Esophagus muscularis mucosa (tissue), 4 donors: ENCODE measurements around the gene PCDH9. TPM values are rescaled to one million over a fixed set of nuclear protein-coding genes. Genes with fewer than 3 reads are reported as not detected.

Source experiments
- DNase-seq: peaks from one replicate; pipeline ENCODE4 v3.0.0-alpha.2; 2017; ENCODE audit errors: extremely low spot score
- H3K27ac ChIP-seq, 4 donors: fragments of 200-600 bp; sonication (generic); replicated peaks in 1 of 4; 1 replicate in 3 of 4; 2 replicates in 1 of 4; pipeline ENCODE4 v1.5.1; 2016 to 2019; ENCODE audit warnings: mild to moderate bottlenecking in 1 of 4
- H3K27me3 ChIP-seq, 4 donors: fragments of 200-600 bp; sonication (generic); one replicate each; pipeline versions ENCODE4 v1.5.1 to v1.6.0; 2016 to 2019
- H3K36me3 ChIP-seq, 4 donors: fragments of 200-600 bp; sonication (generic); one replicate each; pipeline ENCODE4 v1.5.1; 2016 to 2019
- H3K4me1 ChIP-seq, 4 donors: fragments of 200-600 bp; sonication (generic); one replicate each; pipeline ENCODE4 v1.5.1; 2016 to 2019
- H3K4me3 ChIP-seq, 4 donors: fragments of 200-600 bp; sonication (generic); 1 replicate in 2 of 4; 2 replicates in 2 of 4; pipeline ENCODE4 v1.5.1; 2016 to 2019; ENCODE audit warnings: mild to moderate bottlenecking in 4 of 4, moderate library complexity in 1 of 4
- H3K9me3 ChIP-seq, 4 donors: fragments of 200-600 bp; sonication (generic); 1 replicate in 3 of 4; 2 replicates in 1 of 4; pipeline ENCODE4 v1.5.1; 2016 to 2019
- EP300 ChIP-seq: sonication (generic); formaldehyde crosslinking; IDR thresholded peaks from one replicate; pipeline ENCODE4 v1.6.1; 2017; ENCODE audit warnings: antibody characterized with exemption
- POLR2A ChIP-seq: fragments of 450-650 bp; IDR thresholded peaks from one replicate; pipeline ENCODE4 v1.6.1; 2017; ENCODE audit warnings: antibody characterized with exemption, moderate library complexity, mild to moderate bottlenecking, low read depth
- POLR2AphosphoS5 ChIP-seq, 2 donors: sonication (generic); formaldehyde crosslinking; IDR thresholded peaks; one replicate each; pipeline ENCODE4 v1.6.1; 2017; ENCODE audit warnings: antibody characterized with exemption in 2 of 2
- WGBS: methylation state at CpG from one replicate; pipeline ENCODE4 v1.1.5; 2018; 5-methylcytosine and 5-hydroxymethylcytosine counted together
- intact Hi-C: fragments of 100-400 bp; cut with DNase I; formaldehyde crosslinking; loops from one replicate; pipeline ENCODE4 v1.15.1; 2023
- total RNA-seq, 4 donors: library from RNA; depleted of rRNA; stranded (reverse); fragments of >200 nt; gene quantifications; one replicate each; pipeline versions ENCODE4 v1.1.0 to v1.2.1, GENCODE V29; 2016
- TF ChIP-seq, protein P1 (sequence below), 3 experiments: fragments of 200-600 bp in 2 of 3; fragments of 450-650 bp in 1 of 3; sonication (generic) in 2 of 3; IDR thresholded peaks; one replicate each; pipeline ENCODE4 v1.5.1; 2017 to 2019; ENCODE audit warnings: antibody characterized with exemption in 3 of 3, mild to moderate bottlenecking in 2 of 3, moderate library complexity in 1 of 3

Gene PCDH9
- total RNA-seq, 4 donors from 2014 or later, result 33.8 to 81.8 (median 49.1) TPM

DNA sequence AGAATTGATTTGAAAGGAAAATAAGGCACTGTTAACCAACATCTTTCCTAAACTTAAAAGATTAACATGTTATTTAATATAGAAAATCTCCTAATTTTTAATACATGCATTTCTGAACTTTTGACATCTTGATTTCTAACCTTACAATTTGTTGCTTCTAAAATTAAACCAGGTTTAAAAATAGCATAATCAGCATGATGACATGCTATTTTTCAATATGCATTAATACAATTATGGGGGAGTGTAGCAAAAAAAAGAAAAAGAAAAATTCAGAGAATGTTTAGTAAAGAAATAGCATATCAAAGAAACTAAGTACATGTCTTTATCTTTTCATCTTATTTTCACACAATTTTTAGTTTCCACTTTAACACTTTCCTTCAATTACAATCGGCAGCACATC lies 98.7 kb downstream of the PCDH9 start:
- no peaks in the 10 kb centered on the region for H3K9me3 ChIP-seq
- no peaks in the 10 kb centered on the region for H3K36me3 ChIP-seq
- peaks cover 14 to 29% (median 21%) of the 10 kb centered on the region in 4 donors for H3K4me1 ChIP-seq
- no peak overlapping the region for H3K27ac ChIP-seq
- H3K27me3 ChIP-seq, result no peaks in the 10 kb centered on the region
- DNase-seq, result no peak
- intact Hi-C loops, result no loop called here
- TF ChIP-seq EP300 (no peak), POLR2A (no peak), POLR2AphosphoS5 (IDR thresholded peaks at IDR 0.05) (no peak)
- TF ChIP-seq, protein P1, sequence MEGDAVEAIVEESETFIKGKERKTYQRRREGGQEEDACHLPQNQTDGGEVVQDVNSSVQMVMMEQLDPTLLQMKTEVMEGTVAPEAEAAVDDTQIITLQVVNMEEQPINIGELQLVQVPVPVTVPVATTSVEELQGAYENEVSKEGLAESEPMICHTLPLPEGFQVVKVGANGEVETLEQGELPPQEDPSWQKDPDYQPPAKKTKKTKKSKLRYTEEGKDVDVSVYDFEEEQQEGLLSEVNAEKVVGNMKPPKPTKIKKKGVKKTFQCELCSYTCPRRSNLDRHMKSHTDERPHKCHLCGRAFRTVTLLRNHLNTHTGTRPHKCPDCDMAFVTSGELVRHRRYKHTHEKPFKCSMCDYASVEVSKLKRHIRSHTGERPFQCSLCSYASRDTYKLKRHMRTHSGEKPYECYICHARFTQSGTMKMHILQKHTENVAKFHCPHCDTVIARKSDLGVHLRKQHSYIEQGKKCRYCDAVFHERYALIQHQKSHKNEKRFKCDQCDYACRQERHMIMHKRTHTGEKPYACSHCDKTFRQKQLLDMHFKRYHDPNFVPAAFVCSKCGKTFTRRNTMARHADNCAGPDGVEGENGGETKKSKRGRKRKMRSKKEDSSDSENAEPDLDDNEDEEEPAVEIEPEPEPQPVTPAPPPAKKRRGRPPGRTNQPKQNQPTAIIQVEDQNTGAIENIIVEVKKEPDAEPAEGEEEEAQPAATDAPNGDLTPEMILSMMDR (IDR thresholded peaks at IDR 0.05), result no peak
- 89% methylated on average over 1 of the region's 1 CpG for WGBS
- no peak overlapping the region for H3K4me3 ChIP-seq

DNA sequence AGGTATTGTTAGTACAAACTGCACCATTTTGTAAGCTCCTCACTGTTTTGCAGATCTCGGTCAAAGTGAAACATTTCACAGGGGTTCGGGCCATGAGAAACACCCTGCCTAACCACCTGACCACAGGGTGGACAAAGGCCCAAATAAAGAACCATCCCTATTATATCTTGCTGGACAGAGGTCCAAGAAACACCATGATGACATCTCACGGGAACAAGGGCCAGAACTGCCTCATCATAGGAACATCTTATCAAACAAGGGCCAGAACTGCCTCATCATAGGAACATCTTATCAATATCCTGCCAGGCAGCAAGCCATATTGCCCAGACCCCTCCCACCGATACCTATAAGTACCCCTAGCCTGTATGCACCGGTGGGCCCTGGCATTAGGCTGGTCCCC lies 99.7 kb downstream of the PCDH9 start:
- Histone ChIP-seq H3K4me3 (no peak overlapping the region), H3K27me3 (no peaks in the 10 kb centered on the region), H3K9me3 (no peaks in the 10 kb centered on the region), H3K36me3 (no peaks in the 10 kb centered on the region), H3K4me1 (peaks cover 10 to 20% (median 16%) of the 10 kb centered on the region in 4 donors), H3K27ac (no peak overlapping the region)
- TF ChIP-seq POLR2A, result no peak
- TF ChIP-seq POLR2AphosphoS5 (IDR thresholded peaks at IDR 0.05), result no peak
- no peak for TF ChIP-seq EP300
- DNase-seq, result no peak
- intact Hi-C loops, result no loop called here
- WGBS, result 95% methylated on average over 4 of the region's 5 CpGs

DNA sequence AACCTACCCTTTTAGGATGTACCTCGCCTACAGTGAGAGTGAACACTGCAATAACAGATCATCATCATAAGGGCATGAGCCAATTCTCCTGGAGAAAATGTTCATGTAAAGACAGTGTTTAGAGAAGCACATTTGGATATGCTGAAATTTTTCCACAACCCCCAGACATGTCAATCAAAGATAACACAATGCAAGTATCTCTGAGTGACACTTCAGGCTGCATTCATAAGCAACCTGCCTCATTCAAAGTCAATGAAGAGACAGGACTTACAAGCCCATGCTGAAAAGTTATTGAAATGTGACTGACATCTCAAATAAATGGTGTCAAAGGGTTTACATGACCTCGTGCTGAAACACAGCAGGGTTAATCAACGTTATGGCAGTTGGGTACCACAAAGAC lies 102.0 kb downstream of the PCDH9 start:
- H3K27ac ChIP-seq, result no peak overlapping the region
- H3K4me3 ChIP-seq, result no peak overlapping the region
- 72% methylated on average over 3 of the region's 3 CpGs for WGBS
- H3K27me3 ChIP-seq, result no peaks in the 10 kb centered on the region
- H3K9me3 ChIP-seq, result no peaks in the 10 kb centered on the region
- peaks cover 0 to 4% (median 2%) of the 10 kb centered on the region in 4 donors for H3K4me1 ChIP-seq
- no peaks in the 10 kb centered on the region for H3K36me3 ChIP-seq
- TF ChIP-seq EP300 (no peak), POLR2A (no peak), POLR2AphosphoS5 (IDR thresholded peaks at IDR 0.05) (no peak)
- TF ChIP-seq, protein P1 (IDR thresholded peaks at IDR 0.05), result no peak
- no peak for DNase-seq
- intact Hi-C loops, result no loop called here

DNA sequence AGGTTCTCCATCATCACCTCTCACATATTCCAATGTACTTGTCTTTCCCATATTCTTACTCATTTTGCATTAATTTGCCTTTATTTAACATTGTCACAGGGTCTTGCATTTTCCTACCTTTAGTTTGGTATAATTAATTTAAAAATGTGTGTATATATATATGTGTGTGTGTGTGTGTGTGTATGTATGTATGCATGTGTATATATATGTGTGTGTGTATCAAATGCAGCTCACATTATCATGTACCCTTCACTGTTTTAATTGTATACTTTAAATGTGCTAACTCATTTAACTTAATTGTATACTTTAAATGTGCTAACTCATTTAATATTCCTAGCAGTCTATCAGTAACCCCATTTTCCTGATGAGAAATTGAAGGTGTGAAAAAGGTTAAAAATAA lies 104.5 kb downstream of the PCDH9 start:
- no peak for DNase-seq
- Histone ChIP-seq H3K9me3 (no peaks in the 10 kb centered on the region), H3K4me1 (peaks cover 0 to 19% (median 17%) of the 10 kb centered on the region in 4 donors), H3K27me3 (no peaks in the 10 kb centered on the region), H3K27ac (no peak overlapping the region), H3K36me3 (no peaks in the 10 kb centered on the region), H3K4me3 (no peak overlapping the region)
- TF ChIP-seq POLR2AphosphoS5 (IDR thresholded peaks at IDR 0.05), result no peak
- no peak for TF ChIP-seq EP300
- TF ChIP-seq, protein P1 (IDR thresholded peaks at IDR 0.05), result no peak
- no peak for TF ChIP-seq POLR2A
- intact Hi-C loops, result no loop called here

DNA sequence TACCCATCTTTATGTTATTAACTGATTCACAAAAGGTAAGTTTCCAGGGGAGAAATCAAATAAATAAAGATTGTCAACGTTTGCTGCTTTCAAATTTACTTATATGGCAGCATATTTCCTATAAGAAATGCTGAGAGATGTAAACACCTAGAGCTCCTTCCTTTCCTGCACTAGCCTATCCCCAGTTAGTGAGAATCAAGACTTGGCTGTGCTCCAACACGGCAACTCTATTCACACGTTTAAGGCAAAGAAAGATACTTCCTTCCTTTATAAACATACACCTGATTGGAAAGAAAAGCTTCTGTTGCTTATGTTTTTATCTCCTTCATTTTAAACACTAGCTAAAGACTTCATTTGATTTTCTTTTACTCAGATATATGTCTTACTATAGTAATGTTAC lies 107.0 kb downstream of the PCDH9 start:
- intact Hi-C loops, result no loop called here
- DNase-seq, result no peak
- peaks cover 0 to 40% (median 28%) of the 10 kb centered on the region in 4 donors for H3K4me1 ChIP-seq
- TF ChIP-seq, protein P1 (IDR thresholded peaks at IDR 0.05), result no peak
- TF ChIP-seq POLR2AphosphoS5 (IDR thresholded peaks at IDR 0.05), result no peak
- TF ChIP-seq POLR2A, result no peak
- no peak for TF ChIP-seq EP300
- no peak overlapping the region for H3K27ac ChIP-seq
- H3K4me3 ChIP-seq, result no peak overlapping the region
- no peaks in the 10 kb centered on the region for H3K27me3 ChIP-seq
- H3K36me3 ChIP-seq, result no peaks in the 10 kb centered on the region
- 24% methylated on average over 3 of the region's 3 CpGs for WGBS
- no peaks in the 10 kb centered on the region for H3K9me3 ChIP-seq
